Neural cell (in vitro differentiated cells): ENCODE data around the gene ZNF438.

Experiments
- EZH2 ChIP-seq: fragments of 200-600, 300-800 bp; shearing (Covaris generic), sonication (generic); IDR thresholded peaks from 2 replicates; pipeline ENCODE4 v1.6.1; 2014; ENCODE audit warnings: antibody characterized with exemption, low read length, borderline replicate concordance, mild to moderate bottlenecking; ENCODE audit not compliant: insufficient read depth, poor library complexity, severe bottlenecking
- MXI1 ChIP-seq: fragments of 450-650 bp; conservative IDR thresholded peaks from 2 replicates; pipeline ENCODE4 v1.6.1; 2014; ENCODE audit warnings: antibody characterized with exemption, mild to moderate bottlenecking; ENCODE audit not compliant: poor library complexity, severe bottlenecking
- POLR2AphosphoS5 ChIP-seq: IDR thresholded peaks from 2 replicates; pipeline ENCODE4 v1.6.1; 2012
- RAD21 ChIP-seq: fragments of 450-650 bp; conservative IDR thresholded peaks from 2 replicates; pipeline ENCODE4 v1.6.1; 2014; ENCODE audit warnings: antibody characterized with exemption, mild to moderate bottlenecking, moderate library complexity
- REST ChIP-seq: IDR thresholded peaks from 2 replicates; pipeline ENCODE4 v1.6.1; 2012; ENCODE audit warnings: borderline replicate concordance
- SMC3 ChIP-seq: fragments of 450-650 bp; conservative IDR thresholded peaks from 2 replicates; pipeline ENCODE4 v1.6.1; 2014; ENCODE audit warnings: antibody characterized with exemption, mild to moderate bottlenecking, moderate library complexity; ENCODE audit not compliant: poor library complexity
- TAF1 ChIP-seq: IDR thresholded peaks from 2 replicates; pipeline ENCODE4 v1.6.1; 2012; ENCODE audit warnings: low read depth
- TF ChIP-seq, protein P1 (sequence below): fragments of 450-650 bp; IDR thresholded peaks from 2 replicates; pipeline ENCODE4 v1.5.1; 2014; ENCODE audit warnings: antibody characterized with exemption, mild to moderate bottlenecking, moderate library complexity; ENCODE audit not compliant: poor library complexity, severe bottlenecking

DNA sequence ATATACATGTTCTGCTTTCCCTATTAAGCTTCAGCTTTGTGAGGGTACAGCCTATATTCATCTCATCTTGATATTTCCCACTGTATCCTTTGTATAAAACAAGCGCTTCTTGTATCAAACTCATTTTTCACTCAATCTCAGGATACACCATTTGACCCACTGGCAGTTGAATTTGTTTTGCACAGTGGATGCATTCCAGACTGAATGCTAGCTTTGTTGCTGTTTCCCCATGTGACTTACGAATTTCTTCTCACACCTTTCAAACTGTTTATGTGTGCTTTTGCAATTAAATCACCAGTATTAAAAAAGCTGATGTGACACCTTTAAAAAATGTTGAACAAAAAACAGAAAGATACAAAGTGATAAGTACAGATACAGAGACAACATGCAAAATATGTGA lies 180.9 kb downstream of the ZNF438 start:
- TF ChIP-seq TAF1 (no peak), MXI1 (no peak), EZH2 (no peak), REST (no peak), POLR2AphosphoS5 (no peak), RAD21 (no peak), SMC3 (no peak)
- TF ChIP-seq, protein P1, sequence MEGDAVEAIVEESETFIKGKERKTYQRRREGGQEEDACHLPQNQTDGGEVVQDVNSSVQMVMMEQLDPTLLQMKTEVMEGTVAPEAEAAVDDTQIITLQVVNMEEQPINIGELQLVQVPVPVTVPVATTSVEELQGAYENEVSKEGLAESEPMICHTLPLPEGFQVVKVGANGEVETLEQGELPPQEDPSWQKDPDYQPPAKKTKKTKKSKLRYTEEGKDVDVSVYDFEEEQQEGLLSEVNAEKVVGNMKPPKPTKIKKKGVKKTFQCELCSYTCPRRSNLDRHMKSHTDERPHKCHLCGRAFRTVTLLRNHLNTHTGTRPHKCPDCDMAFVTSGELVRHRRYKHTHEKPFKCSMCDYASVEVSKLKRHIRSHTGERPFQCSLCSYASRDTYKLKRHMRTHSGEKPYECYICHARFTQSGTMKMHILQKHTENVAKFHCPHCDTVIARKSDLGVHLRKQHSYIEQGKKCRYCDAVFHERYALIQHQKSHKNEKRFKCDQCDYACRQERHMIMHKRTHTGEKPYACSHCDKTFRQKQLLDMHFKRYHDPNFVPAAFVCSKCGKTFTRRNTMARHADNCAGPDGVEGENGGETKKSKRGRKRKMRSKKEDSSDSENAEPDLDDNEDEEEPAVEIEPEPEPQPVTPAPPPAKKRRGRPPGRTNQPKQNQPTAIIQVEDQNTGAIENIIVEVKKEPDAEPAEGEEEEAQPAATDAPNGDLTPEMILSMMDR = no peak
